ENCODE data around the gene RELN.
"Not testable (repeated sequence)": the region's sequence is repeated elsewhere in the genome, so short reads cannot be mapped to it uniquely, and the experiment has no call there.

Gene RELN

DNA sequence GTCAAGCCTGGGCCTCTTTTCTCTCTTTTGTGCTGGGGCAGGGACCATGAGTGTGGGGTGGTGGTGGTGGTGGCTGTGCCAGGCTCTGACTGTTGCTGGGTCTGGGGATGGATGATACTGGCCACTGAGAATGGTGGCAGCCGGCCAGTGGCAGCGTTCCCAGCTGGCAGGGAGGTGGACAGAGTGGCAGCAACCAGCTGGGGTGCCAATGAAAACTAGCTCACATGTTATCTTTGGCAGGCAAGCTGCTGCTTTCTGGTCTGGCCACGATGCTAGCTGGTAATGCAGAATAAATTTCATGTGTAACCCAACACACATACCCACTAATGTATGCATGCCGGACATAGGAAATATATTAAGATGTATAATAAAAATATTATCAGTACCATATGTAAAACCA, 448.4 kb downstream of the RELN start:
- no peak for DNase-seq

DNA sequence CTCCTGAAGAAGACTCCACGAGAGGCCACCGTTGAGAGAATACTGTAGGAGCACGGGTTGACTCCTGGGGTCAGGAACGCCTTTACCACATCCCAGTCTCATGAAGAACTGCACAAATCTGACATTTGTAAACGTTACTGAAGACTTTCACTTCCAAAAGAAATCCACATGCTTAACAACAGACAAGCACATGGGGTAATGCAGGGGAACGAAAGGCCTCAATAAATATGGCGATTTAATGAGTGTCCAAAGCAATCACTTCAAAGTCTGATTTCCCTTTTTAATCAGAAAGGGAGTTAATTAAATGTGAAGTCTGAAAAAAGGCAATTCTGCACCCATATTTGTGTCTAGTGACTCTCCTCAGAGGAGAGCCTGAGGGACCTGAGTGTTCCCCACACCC, 449.1 kb downstream of the RELN start:
- no peak for DNase-seq

DNA sequence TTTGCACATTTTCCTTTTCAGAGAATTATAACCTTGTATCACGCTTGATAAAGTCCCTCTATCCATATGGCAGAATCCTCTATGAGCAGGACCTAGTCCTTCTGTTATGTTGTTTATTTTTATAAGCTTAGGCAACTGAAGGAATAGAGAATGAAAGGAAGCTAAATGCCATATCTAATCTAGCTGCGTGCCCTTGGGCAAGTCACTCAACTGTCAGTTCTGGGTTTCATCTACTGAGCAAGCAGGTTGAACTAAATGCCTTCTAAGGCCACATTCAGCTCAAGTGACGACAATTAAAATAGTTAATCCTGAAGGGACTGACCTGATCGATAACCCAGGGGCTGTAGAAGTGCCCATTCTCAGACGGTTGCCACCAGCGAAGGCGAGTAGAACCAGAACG, 449.6 kb downstream of the RELN start:
- no peak for DNase-seq

DNA sequence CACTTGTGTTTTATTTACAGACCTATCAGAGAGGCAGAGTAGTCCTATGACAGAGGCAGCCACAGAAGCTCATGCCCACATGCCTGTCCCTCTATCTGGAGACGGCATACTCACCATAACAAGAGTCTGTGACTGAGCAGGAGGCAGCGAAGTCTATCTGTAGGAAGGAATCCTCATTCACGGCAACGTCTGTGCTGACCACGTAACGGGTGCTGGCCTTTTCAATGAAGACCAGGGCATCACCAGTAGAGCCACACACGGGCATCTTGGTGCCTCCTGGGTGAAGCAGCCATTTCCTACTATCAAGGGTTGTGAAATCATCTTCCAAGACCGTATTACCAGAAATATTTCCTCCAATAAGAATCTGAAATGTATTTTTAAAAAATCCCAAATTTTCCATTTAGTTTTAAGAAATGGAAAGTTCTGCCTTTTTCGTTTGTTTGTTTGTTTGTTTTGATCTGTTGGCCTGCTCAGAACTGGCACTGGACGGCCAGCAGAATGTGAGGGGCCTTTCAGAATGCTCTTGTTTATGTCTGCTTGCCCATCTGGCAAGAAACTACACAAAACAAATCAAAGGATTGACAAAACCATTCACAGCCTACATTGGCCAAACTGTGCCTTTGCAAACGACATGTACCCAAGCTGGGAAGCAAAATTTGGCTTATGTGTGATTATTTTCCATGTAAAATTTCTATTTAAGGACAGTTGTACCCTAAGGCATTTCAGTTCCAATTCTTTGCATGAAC, 450.3 kb downstream of the RELN start:
- no peak for DNase-seq

DNA sequence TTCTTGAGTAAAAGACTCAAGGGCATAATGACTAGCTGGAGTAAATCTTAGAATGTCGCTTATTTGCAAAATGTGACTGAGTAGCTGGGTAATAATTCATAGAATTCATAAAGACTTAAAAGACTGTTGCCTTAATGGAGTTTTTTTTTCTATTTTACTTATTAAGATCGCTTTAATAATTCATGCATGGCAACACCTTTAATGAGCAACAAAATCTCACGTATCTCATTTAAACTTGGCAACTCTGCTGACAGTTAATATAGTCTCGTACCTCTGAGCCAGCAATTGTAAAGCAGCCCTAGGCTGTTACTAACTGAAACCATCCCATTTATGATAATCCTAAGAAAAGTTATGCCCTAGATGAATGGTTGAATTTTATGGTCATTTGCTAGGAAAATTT, 455.7 kb downstream of the RELN start:
- DNase-seq, result no peak

DNA sequence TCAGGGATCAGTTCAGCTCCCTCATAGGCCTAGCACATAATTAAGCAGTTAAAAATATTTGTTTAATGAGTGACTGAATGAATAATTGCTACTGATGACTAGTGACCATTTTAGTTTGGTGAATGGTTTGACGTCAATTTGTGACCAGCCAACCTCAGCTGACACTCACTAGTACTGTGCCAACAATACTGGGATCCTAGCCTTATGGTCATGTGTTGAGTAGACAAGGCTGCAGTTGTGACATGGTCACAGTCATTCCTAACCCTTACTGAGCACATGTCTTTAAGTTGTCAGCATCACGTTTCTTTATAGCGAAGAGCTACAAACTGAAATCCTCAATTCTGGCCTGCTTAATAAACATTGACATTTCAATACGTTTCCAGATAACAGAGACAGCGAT, 456.5 kb downstream of the RELN start:
- no peak for DNase-seq

DNA sequence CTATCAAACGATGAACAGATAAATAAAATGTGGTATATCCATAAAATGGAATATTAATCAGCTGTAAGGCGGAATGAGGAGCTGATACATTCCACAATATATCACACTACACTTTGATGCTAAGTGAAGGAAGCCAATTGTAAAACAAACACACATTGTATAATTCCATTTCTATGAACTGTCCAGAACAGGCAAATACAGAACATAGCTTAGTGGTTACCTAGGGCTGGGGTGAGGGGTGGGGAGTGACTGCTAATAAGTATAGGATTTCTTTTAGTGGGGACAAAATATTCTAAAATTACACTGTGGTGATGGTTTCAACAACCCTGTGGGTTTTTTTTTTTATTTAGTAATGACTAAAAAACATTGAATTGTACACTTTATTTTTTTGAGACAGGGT, 461.3 kb downstream of the RELN start:
- no peak for DNase-seq

DNA sequence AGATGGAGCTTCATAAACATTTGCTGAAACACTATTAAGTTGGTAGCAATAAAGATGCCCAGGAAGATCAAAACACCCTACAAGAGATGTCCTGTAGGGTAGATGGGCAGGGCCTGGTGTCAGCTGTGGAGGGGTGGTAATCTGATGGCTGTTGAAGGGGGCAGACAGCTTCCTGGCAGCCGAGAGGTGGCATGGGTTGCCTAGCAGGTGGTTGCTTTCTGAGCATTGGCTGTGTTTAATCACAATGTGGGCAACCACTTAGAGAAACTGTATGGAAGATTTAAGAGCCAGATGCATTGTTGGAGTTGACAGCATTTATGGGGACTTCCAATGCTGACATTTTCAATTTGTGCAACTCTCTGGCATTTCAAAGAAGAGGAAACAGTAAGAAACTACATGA, 463.5 kb downstream of the RELN start:
- DNase-seq, result no peak

DNA sequence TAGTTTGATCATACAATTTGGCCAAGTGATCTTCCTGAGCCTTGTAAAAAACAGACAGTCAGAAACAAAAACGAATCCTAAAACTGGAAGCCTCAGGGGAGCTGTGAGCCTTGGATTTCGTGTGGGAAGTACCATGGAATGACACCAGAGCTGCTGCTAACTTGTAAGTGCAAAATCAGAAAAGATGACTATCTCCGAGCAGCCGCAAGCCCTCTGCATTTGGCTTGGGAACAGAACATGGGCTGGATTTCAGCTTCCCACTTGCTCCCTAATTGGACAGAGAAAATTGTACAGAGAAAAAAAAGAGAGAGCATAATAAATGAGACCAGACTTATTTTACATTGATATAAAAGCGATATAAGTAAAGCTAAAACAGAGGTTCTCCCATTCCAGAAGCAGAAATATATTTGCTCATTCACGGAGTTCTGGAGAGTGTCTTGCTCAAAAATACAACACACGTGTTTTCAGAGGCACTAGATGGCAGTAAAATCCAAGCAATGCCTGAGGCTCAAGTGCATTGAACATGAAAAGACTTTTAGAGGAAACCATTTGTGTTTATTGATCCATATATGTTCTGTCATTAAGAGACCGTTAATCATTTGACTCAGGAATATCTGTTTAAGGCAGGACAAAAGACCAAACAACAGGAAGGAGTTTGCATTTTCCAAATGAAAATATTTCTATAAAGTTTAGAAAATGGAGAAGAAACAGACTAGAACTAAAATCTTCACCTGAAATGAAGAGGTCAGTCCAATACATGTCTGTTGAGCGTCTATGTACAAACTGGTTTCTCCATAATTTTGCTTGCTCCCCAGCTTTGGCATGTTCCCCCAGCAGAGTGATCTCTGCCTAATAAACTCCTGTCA, 465.2 kb downstream of the RELN start:
- no peak for DNase-seq

DNA sequence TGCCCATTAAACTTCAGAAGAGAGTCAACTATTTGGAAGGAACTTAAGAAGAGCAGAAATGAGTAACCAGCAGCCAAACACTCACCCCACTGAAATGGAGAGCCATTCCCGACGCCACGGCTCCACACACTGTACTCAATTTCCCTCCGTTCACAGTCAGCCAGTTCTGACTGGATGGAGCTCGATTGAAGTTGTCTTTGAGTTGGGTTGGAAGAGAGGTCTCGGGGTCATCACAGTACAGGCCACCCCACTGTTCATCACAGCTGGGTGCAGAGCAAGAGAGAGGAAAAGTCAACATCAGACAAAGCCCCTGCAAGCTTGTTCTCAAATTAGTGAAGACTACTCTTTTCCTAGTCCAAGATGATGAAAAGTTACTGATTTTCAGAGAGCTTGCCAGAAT, 467.5 kb downstream of the RELN start:
- DNase-seq, result no peak

DNA sequence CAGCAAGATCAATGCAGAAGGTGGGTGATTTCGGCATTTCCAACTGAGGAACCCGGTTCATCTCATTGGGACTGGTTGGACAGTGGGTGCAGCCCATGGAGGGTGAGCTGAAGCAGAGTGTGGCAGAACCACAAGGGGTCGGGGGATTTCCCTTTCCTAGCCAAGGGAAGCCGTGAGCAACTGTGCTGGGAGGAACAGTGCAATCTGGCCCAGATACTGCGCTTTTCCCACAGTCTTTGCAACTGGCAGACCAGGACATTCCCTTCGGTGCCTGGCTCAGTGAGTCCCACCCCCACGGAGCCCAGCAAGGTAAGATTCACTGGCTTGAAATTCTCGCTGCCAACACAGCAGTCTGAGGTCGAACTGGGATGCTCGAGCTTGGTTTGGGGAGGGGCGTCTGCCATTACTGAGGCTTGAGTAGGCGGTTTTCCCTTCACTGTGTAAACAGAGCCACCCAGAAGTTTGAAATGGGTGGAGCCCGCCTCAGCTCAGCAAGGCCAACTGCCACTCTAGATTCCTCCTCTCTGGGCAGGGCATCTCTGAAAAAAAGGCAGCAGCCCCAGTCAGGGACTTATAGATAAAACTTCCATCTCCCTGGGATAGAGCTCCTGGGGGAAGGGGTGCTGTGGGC, 484.8 kb downstream of the RELN start:
- DNase-seq, result no peak

DNA sequence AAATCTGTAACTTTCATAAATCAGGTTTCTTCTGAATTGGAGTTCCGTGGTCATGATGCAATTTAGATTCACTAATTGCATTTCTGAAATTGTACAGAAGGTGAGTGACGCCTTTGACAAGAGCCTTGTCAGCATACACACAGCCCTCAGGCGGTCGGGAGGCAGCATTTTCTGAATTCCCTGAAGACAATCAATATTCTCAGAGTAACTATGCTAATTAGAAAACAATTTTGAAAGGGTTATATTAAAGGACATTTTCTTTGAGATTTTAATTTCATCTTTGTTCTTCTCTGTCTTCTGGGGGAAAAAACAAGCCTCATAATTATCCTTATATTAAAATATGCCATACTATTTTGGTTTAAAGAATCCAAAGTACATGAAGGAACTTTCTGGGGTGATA, 488.3 kb downstream of the RELN start:
- no peak for DNase-seq

DNA sequence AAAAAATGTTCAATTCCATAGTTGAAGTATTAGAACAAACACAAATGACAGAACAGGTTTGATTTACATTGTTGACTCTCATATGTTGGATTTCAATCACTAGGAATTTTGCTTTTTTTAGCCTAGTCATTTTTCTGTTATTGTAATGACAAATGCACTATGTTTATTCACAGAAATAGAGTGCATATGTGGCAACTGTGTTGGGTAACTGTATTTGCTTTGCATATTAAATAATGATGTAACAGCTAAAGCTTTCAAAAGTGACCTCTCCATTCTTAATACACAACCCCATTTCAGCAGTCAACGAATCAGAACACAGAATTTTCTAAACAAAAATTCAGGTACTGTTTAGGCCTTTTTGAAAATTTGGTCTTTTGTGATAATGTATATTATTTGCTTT, 489.5 kb downstream of the RELN start:
- DNase-seq, result no peak

DNA sequence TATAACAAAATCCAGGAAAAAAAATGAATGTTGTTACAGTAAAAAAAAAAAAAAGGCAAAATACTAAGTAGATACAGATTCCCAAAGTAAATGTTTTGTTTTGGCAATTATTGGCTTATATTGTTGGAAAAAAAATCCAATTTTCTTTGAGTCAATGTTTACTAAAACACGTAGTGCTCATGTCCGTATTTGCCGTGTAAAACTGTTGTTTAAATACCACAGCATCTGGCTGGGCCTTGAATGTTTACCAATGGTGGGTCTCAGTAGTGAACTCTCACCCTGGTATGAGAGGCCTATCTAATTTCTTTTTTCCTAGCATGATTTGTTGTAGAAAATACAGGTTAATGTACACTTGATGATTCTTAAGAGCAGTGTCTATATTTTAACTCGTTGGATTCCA, 502.0 kb downstream of the RELN start:
- DNase-seq, result no peak

DNA sequence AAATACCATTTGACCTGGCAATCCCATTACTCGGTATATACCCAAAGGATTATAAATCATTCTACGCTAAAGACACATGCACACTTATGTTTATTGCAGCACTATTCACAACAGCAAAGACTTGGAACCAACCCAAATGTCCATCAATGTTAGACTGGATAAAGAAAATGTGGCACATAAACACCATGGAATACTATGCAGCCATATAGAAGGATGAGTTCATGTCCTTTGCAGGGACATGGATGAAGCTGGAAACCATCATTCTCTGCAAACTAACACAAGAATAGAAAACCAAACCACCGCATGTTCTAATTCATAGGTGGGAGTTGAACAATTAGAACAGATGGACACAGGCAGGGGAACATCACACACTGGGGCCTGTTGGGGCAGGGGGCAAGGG, 502.6 kb downstream of the RELN start:
- DNase-seq, result not testable (repeated sequence)

DNA sequence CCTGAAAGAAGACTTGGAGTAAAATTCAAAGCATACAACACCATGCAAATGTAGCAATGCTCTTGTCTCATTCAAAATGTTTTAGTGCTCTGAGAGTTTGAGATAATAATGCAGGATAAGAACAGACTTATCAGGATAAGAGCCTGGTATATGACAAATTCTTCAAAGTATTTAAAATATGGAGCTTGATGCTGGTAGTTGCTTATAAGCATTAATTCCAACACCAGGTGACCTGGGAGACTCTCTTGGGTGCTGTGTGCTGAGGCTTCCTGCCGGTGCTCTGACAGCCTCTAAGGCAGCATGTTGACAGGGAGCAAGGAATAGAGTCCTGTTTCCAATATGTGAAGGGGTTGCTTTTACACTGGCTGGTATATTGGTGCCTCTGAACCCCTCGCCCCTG, 508.7 kb downstream of the RELN start:
- DNase-seq, result no peak

DNA sequence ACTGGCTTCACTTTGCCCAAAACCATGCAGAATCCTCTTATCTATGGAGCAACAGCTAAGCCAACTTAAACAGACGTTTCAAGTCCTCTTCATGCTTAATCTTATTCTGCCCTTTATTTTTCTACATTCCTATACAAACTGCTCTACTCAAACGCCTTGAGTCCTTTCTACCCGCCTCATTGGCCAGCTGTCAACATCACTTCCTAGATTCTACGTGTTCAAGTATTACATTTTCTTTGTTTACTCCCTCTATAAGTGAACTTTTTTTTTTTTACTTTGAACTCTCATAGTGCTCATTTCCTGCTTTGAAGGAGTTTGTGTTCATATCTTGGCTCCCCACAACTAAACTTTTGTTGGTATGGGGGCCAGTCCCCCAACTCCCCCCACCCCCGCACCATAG, 514.5 kb downstream of the RELN start:
- DNase-seq, result no peak

DNA sequence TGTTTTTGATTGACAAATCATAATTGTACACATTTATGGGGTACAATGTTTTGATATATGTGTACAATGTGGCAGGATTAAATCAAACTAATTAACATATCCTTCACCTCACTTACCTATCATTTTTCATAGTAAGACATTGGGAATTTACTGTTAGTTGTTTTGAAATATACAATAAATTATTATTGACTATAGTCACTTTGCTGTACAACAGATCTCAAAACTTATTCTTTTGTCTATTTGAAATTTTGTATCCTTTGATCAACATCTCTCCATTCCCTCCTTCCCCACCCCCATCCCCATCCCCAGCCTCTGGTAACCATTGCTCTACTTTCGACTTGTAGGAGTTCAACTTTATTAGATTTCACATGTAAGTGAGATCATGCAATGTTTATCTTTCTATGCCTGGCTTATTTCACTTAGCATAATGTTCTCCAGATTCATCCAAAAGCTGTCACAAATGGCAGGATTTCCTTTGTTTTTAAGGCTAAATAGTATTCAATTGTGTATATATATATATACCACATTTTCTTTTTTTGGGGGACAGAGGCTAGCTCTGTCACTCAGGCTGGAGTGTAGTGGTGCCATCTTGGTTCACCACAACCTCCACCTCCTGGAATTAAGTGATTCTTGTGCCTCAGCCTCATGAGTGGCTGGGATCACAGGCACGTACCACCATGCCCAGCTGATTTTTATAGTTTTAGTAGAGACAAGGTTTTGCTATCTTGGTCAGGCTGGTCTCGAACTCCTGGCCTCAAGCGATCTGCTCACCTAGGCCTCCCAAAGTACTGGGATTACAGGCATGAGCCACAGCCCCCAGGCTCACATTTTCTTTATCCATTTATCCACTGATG, 520.1 kb downstream of the RELN start:
- DNase-seq, result no peak

DNA sequence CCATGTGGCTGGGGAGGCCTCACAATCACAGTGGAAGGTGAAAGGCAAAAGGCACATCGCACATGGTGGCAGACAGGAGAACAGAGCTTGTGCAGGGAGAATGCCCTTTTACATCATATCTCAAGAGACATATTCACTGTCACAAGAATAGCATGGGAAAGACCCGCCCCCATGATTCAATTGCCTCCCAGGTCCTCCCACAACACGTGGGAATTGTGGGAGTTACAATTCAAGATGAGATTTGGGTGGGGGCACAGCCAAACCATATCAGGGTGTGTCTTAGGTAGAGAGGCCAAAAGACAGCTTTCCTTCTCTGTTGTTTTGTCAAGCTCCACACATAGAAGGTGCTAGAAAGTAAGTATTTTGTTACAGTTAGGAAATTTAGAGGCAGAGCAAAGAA, 522.6 kb downstream of the RELN start:
- DNase-seq, result no peak

DNA sequence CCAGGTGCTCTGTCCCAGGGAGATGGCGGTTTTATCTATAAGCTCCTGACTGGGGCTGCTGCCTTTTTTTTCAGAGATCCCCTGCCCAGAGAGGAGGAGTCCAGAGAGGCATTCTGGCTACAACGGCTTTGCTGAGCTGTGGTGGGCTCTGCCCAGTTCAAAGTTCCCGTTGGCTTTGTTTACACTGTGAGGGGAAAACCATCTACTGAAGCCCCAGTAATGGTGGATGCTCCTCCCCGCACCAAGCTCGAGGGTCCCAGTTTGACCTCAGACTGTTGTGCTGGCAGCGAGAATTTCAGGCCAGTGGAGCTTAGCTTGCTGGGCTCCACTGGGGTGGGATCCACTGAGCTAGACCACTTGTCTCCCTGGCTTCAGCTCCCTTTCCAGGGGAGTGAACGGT, 527.1 kb downstream of the RELN start:
- no peak for DNase-seq

DNA sequence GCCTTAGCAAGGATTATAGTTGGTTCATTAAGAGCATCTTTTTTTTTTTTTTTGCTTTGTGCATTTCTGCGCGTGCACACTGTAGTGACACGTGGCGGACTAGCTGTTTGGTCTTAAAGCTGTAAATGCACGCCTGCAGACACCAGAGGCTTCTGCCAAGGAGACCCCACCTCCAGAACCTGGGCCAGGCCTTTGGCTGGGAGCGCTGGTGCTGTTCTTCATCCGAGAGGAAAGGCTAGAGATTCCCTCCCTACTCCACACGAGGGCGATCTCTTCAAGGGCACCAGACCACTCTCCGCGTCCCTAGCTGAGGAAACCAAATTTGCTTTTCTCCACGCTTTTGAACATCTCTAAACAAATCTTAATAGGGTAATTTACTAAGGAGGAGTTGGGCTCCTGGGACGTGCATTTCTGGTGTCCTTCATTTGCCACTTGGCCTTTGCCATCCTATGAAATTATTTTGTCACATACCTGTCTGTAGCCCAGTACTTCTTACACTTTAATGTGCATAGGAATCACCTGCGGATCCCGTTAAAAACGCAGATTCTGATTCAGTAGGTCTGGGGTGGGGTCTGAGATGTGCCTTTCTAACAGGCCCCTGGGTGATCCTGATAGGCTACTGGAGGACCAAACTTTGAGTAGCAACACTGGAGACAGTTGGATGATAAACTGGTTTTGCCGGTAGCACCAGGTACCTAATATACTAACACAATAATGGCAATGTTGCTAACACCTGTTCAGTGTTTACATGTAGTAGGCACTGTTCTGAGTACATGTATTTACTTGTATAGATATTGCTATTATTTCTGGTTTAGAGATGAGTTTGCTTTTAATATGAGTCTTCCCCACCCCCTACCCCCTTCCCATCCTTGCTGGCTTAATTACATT, 542.1 kb downstream of the RELN start:
- peak; percentile 27 for DNase-seq

DNA sequence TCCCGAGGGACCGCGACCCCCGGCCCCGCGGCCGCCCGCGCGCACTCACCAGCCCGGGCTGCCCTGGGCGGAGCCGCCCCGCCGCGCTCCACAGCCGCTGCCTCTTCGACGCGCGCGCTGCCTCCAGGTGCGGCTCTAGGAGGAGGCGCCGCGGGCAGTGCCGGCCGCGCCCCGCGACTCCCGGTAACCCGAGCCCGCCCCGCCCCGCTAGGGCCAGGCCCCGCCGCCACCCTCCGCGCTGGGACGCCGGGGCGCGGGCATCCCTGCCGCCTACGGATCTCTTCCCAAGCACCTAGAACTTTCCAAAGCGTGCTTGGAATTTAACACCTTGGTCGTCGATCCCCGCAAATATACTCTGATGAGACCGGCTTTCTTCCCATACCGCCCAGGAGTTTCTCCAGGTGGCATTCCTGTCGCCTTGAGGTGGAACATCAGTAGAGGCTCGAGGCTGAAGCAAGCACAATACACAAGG, 543.4 kb downstream of the RELN start, which contains the start of gene SLC26A5:
Gene SLC26A5, minus strand, starts transcription at position 159 of the 472 bp plus-strand sequence. CDS start 24,693 bp downstream, outside the sequence.
- peak; percentile 2 for DNase-seq

Measured in stimulated activated CD4-positive, alpha-beta T cell treated with anti-CD3 and anti-CD28 coated beads, Interleukin-4, amount 100 ng/mL, for 1 hour (primary cell).